HG02763 (cell line): ENCODE data around the gene PTPRC.

Experiments
- ATAC-seq: cut with Tn5 transposase; IDR thresholded peaks from one replicate; pipeline ENCODE4 v1.9.1; 2021; ENCODE audit warnings: mild to moderate bottlenecking, moderate library complexity; ENCODE audit not compliant: unreplicated experiment

The PTPRC gene

GRCh38 chr1:198694542-198694941 is 55.7 kb downstream of the PTPRC start:
- ATAC-seq: no peak

- peak; percentile 63 for ATAC-seq
These were observed 57.4 kb downstream of the PTPRC start for GRCh38 chr1:198696211-198696610.

DNA sequence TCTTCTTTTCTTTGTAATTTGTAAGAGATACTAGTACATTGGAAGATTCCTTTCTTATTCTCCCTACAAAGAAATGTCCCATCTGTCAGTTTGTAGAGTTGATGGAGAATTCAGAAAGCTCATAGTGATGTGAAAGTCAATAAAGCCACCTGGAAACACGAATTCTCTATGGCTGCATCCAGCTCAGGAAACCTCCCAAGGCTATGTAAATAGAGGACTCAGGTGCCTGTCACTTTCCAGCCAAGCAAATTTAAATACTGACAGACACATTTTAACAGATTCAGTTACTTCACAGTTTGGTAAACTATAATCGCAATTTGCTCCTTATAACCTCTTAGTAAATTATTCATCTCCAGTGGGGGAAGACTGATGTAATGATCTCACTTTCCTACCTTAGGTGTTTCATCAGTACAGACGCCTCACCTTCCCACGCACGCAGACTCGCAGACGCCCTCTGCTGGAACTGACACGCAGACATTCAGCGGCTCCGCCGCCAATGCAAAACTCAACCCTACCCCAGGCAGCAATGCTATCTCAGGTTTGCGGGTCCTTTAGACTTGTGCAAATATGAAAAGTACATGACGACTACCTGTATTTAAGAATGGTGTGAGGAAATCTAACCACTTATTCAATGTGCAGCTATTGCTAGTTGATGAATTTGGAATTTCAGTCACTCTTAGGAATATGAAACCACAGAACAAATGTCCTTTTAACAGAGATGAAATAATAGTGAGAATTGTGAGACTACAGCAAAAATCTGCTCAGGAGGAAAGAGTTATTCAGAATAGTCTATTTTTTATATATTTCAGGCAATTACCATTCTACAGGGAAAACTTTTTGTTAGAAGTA is 60.6 kb downstream of the PTPRC start:
- no peak for ATAC-seq

- ATAC-seq: no peak
These were observed 61.2 kb downstream of the PTPRC start for GRCh38 chr1:198700016-198700392.

DNA sequence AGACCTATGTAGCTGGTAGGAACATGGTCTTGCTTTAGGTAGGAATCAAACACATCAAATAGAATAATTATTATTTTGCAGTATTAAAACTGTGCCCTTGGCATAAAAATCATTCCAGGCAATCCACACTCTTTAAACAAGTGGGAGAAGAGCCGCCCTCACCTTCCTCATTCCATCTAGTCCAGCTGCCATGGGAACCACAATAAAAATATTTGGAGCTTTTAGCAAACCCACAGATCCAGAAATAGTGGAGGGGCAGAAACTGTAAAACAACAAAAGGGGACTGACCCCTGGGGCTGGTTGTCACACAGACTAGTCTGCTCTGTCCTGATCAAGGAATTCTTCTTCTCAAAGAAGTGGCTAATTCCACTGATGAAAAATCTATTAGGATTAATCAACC is 61.6 kb downstream of the PTPRC start:
- ATAC-seq: no peak

GRCh38 chr1:198701250-198701649 is 62.4 kb downstream of the PTPRC start:
- no peak for ATAC-seq

GRCh38 chr1:198701766-198702539 is 63.1 kb downstream of the PTPRC start:
- ATAC-seq: peak; percentile 35

DNA sequence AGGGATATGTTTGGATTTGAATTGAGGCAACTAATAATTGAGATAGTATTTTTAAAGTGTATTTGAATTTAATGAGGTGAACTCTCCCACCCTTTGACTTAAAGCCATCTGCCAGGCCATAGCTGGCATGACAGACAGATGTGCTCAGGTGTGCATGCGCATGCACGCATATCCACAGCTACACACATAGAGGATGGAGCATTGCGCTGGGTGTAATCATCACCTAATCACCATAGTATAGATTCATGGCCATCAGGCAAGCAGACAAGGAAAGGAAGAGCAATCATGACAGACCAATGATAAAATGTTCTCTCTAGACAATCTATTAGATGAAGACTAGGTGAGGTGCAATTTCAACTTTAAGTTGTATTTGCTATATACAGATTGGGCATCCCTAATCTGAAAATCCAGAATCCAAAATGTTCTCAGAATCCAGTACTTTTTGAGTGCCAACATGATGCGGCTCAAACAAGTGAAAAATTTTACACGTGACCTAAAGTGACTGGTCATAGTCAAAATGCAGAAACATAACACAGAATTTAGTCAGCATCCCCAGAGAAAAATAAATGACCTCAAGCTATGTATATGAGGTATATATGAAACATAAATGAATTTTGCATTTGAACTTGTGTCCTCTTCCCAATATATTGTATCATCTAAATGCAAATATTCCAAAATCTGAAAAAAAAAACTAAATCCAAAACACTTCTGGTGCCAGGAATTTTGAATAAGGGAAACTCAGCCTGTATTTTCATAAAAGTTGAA is 70.1 kb downstream of the PTPRC start:
- ATAC-seq: no peak

GRCh38 chr1:198711837-198712236 is 73.0 kb downstream of the PTPRC start:
- no peak for ATAC-seq

- ATAC-seq: no peak
These were observed 74.2 kb downstream of the PTPRC start for GRCh38 chr1:198713081-198713480.

- no peak for ATAC-seq
These were observed 75.4 kb downstream of the PTPRC start for GRCh38 chr1:198714271-198714670.

- ATAC-seq: no peak
These were observed 77.2 kb downstream of the PTPRC start for GRCh38 chr1:198716051-198716450.

DNA sequence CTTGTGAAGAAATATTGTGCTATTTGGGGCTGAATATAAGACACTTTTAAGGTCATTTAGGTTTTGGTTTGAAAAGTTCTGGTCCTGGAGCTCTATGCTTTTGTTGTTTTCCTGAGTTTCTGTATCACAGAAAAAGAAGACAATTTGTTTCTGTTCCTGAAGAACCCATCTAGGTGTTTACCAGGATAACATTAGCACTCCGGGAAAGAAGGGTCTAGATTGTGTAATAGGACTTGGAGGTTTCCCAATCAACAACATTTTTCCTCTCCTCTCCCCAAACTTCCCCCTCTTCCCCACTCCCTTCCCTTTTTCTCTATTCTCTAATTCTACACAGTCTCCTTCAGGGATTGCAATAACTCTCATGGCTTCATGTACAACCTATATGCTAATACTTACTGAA is 78.7 kb downstream of the PTPRC start:
- no peak for ATAC-seq

DNA sequence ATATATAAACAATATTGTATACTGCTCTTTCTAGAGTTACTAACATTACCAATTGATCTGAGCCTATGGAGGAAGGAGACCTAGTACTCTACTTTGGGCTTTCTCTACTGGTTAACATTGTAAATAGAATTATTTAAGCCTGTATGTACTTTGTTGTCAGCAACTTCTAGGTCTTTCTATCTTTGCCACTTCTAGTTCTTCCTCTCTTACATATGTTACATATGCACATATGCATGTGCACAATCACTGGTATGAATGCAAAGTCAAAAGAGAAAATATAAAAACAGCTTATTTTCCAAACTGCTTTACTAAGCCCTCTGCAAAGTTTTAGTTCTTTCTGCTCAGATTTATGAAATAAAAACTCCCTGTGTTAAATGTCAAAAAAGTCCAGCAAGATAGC is 84.3 kb downstream of the PTPRC start:
- ATAC-seq: no peak

GRCh38 chr1:198725090-198725489 is 86.2 kb downstream of the PTPRC start:
- ATAC-seq: no peak

- ATAC-seq: no peak
These were observed 87.6 kb downstream of the PTPRC start for GRCh38 chr1:198726455-198726854.

DNA sequence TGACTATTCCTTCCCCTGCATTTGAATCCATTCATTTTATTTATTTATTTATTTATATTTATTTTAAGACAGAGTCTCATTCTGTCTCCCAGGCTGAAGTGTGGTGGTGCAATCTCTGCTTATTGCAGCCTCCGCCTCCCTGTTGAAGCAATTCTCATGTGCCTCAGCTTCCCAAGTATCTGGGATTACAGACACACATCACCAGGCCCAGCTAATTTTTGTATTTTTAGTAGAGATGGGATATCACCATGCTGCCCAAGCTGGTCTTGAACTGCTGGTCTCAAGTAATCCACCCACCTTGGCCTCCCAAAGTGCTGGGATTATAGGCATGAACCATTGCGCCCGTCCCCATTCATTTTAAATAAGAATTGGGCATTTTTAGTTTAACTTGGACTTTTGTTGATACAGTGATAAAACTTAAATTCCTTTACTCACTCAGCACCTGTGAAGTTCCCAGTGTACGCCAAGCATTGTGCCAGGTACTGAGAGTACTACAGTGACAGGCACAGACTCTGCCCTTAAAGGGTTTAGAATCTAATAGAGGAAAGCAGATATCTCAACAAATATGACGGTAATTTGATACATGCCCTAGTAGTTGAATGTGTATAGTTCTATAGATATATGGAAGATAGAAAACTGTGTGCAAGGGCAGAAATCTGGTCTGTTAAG is 90.5 kb downstream of the PTPRC start:
- ATAC-seq: no peak

DNA sequence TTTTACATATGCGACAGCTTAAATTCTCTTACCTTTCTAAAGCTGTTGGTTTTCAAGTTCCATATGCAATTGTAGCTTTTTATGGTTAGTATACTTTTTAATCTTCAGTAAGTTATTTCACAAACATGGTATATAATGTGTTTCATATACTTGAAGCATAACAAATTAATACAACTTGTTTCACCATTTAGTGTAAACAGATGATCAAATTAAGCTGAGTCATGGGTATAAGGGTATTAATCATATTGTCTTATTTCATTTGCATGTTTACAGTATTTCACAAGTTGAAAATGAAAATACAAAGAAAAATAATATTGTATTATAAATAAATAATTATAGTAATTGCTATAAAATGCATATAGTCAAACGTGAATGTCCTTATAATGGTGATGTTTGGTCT is 92.1 kb downstream of the PTPRC start:
- ATAC-seq: no peak

GRCh38 chr1:198734323-198735008 is 95.6 kb downstream of the PTPRC start:
- peak; percentile 84 for ATAC-seq

GRCh38 chr1:198741744-198742143 is 102.9 kb downstream of the PTPRC start:
- no peak for ATAC-seq
